HEK293 (cell line): ENCODE measurements around the gene ZNF484.

ENCODE experiments used
- CTCF ChIA-PET: fragments of 350-600 bp; formaldehyde crosslinking; extraction: SDS; loops from one replicate; lab custom pipeline; 2021; ENCODE audit warnings: antibody characterized with exemption; lab: Yijun Ruan, JAX
- POLR2A ChIA-PET: fragments of 300-600 bp; formaldehyde crosslinking; extraction: SDS; loops from one replicate; lab custom pipeline; 2020; ENCODE audit warnings: antibody characterized with exemption, inconsistent platforms; lab: Yijun Ruan, JAX
- H3K27ac ChIP-seq: fragments of 200-500 bp; sonication (Bioruptor generic); 2 replicates; pipeline ENCODE4 v1.5.1; 2014; ENCODE audit warnings: low read depth, low read length, control low read depth, inconsistent platforms; ENCODE audit errors: extremely low read depth
- H3K36me3 ChIP-seq, 2 experiments: fragments of 200-500 bp in 1 of 2; sonication (Bioruptor generic) in 1 of 2; 1 replicate in 1 of 2; 2 replicates in 1 of 2; pipeline ENCODE4 v1.5.1; 2014 to 2017; ENCODE audit warnings: inconsistent platforms in 2 of 2, low read length in 2 of 2; ENCODE audit not compliant: control insufficient read depth in 2 of 2, insufficient read depth in 1 of 2
- H3K4me1 ChIP-seq: fragments of 200-500 bp; sonication (Bioruptor generic); 2 replicates; pipeline ENCODE4 v1.5.1; 2014; ENCODE audit warnings: mild to moderate bottlenecking, low read length, inconsistent platforms; ENCODE audit not compliant: control insufficient read depth, insufficient read depth
- H3K4me3 ChIP-seq: 2 replicates; pipeline ENCODE4 v1.5.1; 2011; ENCODE audit warnings: low read depth, mild to moderate bottlenecking, control low read depth, low read length, moderate library complexity
- H3K9me3 ChIP-seq: fragments of 200-500 bp; sonication (Bioruptor generic); 2 replicates; pipeline ENCODE4 v1.5.1; 2014; ENCODE audit warnings: low read depth, low read length, inconsistent platforms; ENCODE audit not compliant: control insufficient read depth, insufficient read depth
- BCL6B ChIP-seq: fragments of 450-650 bp; formaldehyde crosslinking; IDR thresholded peaks from 2 replicates; pipeline ENCODE4 v1.5.1; 2017; ENCODE audit warnings: missing biosample characterization, missing genetic modification characterization
- HOXD13 ChIP-seq: sonication (generic); formaldehyde crosslinking; IDR thresholded peaks from 2 replicates; pipeline ENCODE4 v1.8.0; 2022; ENCODE audit warnings: missing genetic modification reagents, borderline replicate concordance
- IKZF3 ChIP-seq: fragments of 450-650 bp; IDR thresholded peaks from 2 replicates; pipeline ENCODE4 v1.5.0; 2018; ENCODE audit warnings: missing biosample characterization, mild to moderate bottlenecking, missing genetic modification characterization, moderate library complexity
- KLF9 ChIP-seq: fragments of 450-650 bp; formaldehyde crosslinking; IDR thresholded peaks from 2 replicates; pipeline ENCODE4 v1.5.1; 2016; ENCODE audit warnings: missing biosample characterization, missing genetic modification characterization, low read depth
- PATZ1 ChIP-seq: fragments of 450-650 bp; formaldehyde crosslinking; IDR thresholded peaks from 2 replicates; pipeline ENCODE4 v1.5.1; 2016; ENCODE audit warnings: missing biosample characterization, missing genetic modification characterization
- SETDB1 ChIP-seq: IDR thresholded peaks from one replicate; pipeline ENCODE4 v1.6.1; 2017; ENCODE audit warnings: mild to moderate bottlenecking, low read length, moderate library complexity, mixed read lengths; ENCODE audit not compliant: insufficient read length
- WT1 ChIP-seq: fragments of 450-650 bp; formaldehyde crosslinking; IDR thresholded peaks from 2 replicates; pipeline ENCODE4 v1.5.1; 2016; ENCODE audit warnings: missing biosample characterization, missing genetic modification characterization
- ZBTB17 ChIP-seq: fragments of 450-650 bp; formaldehyde crosslinking; IDR thresholded peaks from 2 replicates; pipeline ENCODE4 v1.5.1; 2016; ENCODE audit warnings: missing biosample characterization, missing genetic modification characterization
- ZBTB7A ChIP-seq: fragments of 450-650 bp; formaldehyde crosslinking; IDR thresholded peaks from 2 replicates; pipeline ENCODE4 v1.5.1; 2016; ENCODE audit warnings: low read depth, missing biosample characterization, missing genetic modification characterization
- ZNF155 ChIP-seq: fragments of 450-650 bp; formaldehyde crosslinking; IDR thresholded peaks from 2 replicates; pipeline ENCODE4 v1.5.1; 2016; ENCODE audit warnings: missing biosample characterization, missing genetic modification characterization
- ZNF175 ChIP-seq: fragments of 450-650 bp; formaldehyde crosslinking; IDR thresholded peaks from 2 replicates; pipeline ENCODE4 v1.5.1; 2016; ENCODE audit warnings: missing biosample characterization, missing genetic modification characterization
- ZNF18 ChIP-seq: fragments of 450-650 bp; formaldehyde crosslinking; IDR thresholded peaks from 2 replicates; pipeline ENCODE4 v1.5.1; 2016; ENCODE audit warnings: missing biosample characterization, missing genetic modification characterization
- ZNF184 ChIP-seq: fragments of 450-650 bp; IDR thresholded peaks from 2 replicates; pipeline ENCODE4 v1.5.1; 2018; ENCODE audit warnings: missing biosample characterization, mild to moderate bottlenecking, missing genetic modification characterization
- ZNF302 ChIP-seq: fragments of 450-650 bp; formaldehyde crosslinking; IDR thresholded peaks from 2 replicates; pipeline ENCODE4 v1.5.1; 2016; ENCODE audit warnings: missing biosample characterization, missing genetic modification characterization, low read depth
- ZNF433 ChIP-seq: fragments of 450-650 bp; formaldehyde crosslinking; IDR thresholded peaks from 2 replicates; pipeline ENCODE4 v1.5.1; 2016; ENCODE audit warnings: missing biosample characterization, missing genetic modification characterization, low read depth
- ZNF510 ChIP-seq: fragments of 450-650 bp; formaldehyde crosslinking; IDR thresholded peaks from 2 replicates; pipeline ENCODE4 v1.5.1; 2018; ENCODE audit warnings: mild to moderate bottlenecking, missing genetic modification characterization, missing biosample characterization; ENCODE audit not compliant: insufficient replicate concordance
- ZNF513 ChIP-seq: fragments of 450-650 bp; IDR thresholded peaks from 2 replicates; pipeline ENCODE4 v1.5.1; 2018; ENCODE audit warnings: missing biosample characterization, missing genetic modification characterization
- ZNF521 ChIP-seq: fragments of 450-650 bp; formaldehyde crosslinking; IDR thresholded peaks from 2 replicates; pipeline ENCODE4 v1.5.1; 2017; ENCODE audit warnings: missing biosample characterization, mild to moderate bottlenecking, missing genetic modification characterization
- ZNF571 ChIP-seq: fragments of 450-650 bp; formaldehyde crosslinking; IDR thresholded peaks from 2 replicates; pipeline ENCODE4 v1.5.0; 2017; ENCODE audit warnings: missing biosample characterization, missing genetic modification characterization
- ZNF600 ChIP-seq: fragments of 450-650 bp; formaldehyde crosslinking; IDR thresholded peaks from 2 replicates; pipeline ENCODE4 v1.5.1; 2016; ENCODE audit warnings: missing biosample characterization, missing genetic modification characterization
- ZNF623 ChIP-seq: fragments of 450-650 bp; formaldehyde crosslinking; IDR thresholded peaks from 2 replicates; pipeline ENCODE4 v1.5.1; 2016; ENCODE audit warnings: missing biosample characterization, missing genetic modification characterization
- ZNF626 ChIP-seq: fragments of 450-650 bp; sonication (Bioruptor Pico); formaldehyde crosslinking; IDR thresholded peaks from 2 replicates; pipeline ENCODE4 v1.5.1; 2018; ENCODE audit warnings: missing biosample characterization, missing genetic modification characterization, inconsistent platforms
- ZNF654 ChIP-seq: fragments of 450-650 bp; formaldehyde crosslinking; IDR thresholded peaks from 2 replicates; pipeline ENCODE4 v1.5.1; 2016; ENCODE audit warnings: low read depth, missing biosample characterization, missing genetic modification characterization
- ZNF664 ChIP-seq: fragments of 450-650 bp; formaldehyde crosslinking; IDR thresholded peaks from 2 replicates; pipeline ENCODE4 v1.5.1; 2016; ENCODE audit warnings: missing biosample characterization, missing genetic modification characterization
- ZNF747 ChIP-seq: fragments of 450-650 bp; formaldehyde crosslinking; IDR thresholded peaks from 2 replicates; pipeline ENCODE4 v1.5.1; 2016; ENCODE audit warnings: missing biosample characterization, missing genetic modification characterization
- ZNF830 ChIP-seq: fragments of 450-650 bp; IDR thresholded peaks from 2 replicates; pipeline ENCODE4 v1.5.0; 2018; ENCODE audit warnings: missing biosample characterization, missing genetic modification characterization, low read depth, mild to moderate bottlenecking, moderate library complexity
- ZSCAN18 ChIP-seq: fragments of 450-650 bp; formaldehyde crosslinking; IDR thresholded peaks from 2 replicates; pipeline ENCODE4 v1.5.1; 2016; ENCODE audit warnings: missing biosample characterization, missing genetic modification characterization
- ZSCAN5A ChIP-seq: fragments of 450-650 bp; formaldehyde crosslinking; IDR thresholded peaks from 2 replicates; pipeline ENCODE4 v1.5.1; 2016; ENCODE audit warnings: missing biosample characterization, missing genetic modification characterization

Gene ZNF484

GRCh38 chr9:92897323-92897722 lies 19.5 kb upstream of the ZNF484 start:
- POLR2A ChIA-PET: no interaction called here
- Histone ChIP-seq H3K9me3 (no peaks in the 10 kb centered on the region), H3K36me3 (no peaks in the 10 kb centered on the region), H3K4me3 (no peak overlapping the region), H3K27ac (no peak overlapping the region), H3K4me1 (no peaks in the 10 kb centered on the region)
- CTCF ChIA-PET: no interaction called here
- no peak for TF ChIP-seq PATZ1 (tag by site-specific recombination)
- TF ChIP-seq ZNF747: no peak
- no peak for TF ChIP-seq KLF9
- no peak for TF ChIP-seq ZNF664 (tag by site-specific recombination)
- TF ChIP-seq ZNF571 (tag by site-specific recombination): no peak
- TF ChIP-seq ZNF155 (tag by site-specific recombination): no peak
- no peak for TF ChIP-seq ZNF600 (tag by site-specific recombination)
- no peak for TF ChIP-seq BCL6B (tag by site-specific recombination)
- TF ChIP-seq ZNF175 (tag by site-specific recombination): no peak
- no peak for TF ChIP-seq WT1 (tag by site-specific recombination)
- no peak for TF ChIP-seq ZSCAN18 (tag by site-specific recombination)
- TF ChIP-seq ZNF626 (tag by site-specific recombination): no peak
- no peak for TF ChIP-seq ZNF18 (tag by site-specific recombination)
- TF ChIP-seq ZBTB17 (tag by site-specific recombination): no peak
- no peak for TF ChIP-seq ZBTB7A (tag by site-specific recombination)
- no peak for TF ChIP-seq IKZF3 (tag by site-specific recombination)
- TF ChIP-seq ZNF830: no peak
- TF ChIP-seq ZNF184 (tag by site-specific recombination): no peak
- no peak for TF ChIP-seq ZNF302
- no peak for TF ChIP-seq HOXD13 (CRISPR knock-in tag)

- no peak overlapping the region for H3K4me3 ChIP-seq
- no peaks in the 10 kb centered on the region for H3K4me1 ChIP-seq
- no peak overlapping the region for H3K27ac ChIP-seq
- CTCF ChIA-PET: interaction anchor here (0.6 kb wide), 1 partner anchor 1780 kb away, joined by 3 read pairs; no protein-coding TSS in a partner anchor
- H3K36me3 ChIP-seq: no peaks in the 10 kb centered on the region
- no peaks in the 10 kb centered on the region for H3K9me3 ChIP-seq
- POLR2A ChIA-PET: no interaction called here
- TF ChIP-seq ZNF830 (no peak), ZNF510 (tag by site-specific recombination) (no peak), ZNF623 (no peak), ZNF433 (tag by site-specific recombination) (no peak), ZNF513 (no peak), ZNF654 (tag by site-specific recombination) (no peak), SETDB1 (no peak), ZNF521 (tag by site-specific recombination) (no peak), ZSCAN5A (tag by site-specific recombination) (no peak)
Observed at GRCh38 chr9:92895812-92896436, 18.1 kb upstream of the ZNF484 start.
